ENCODE measurements around the gene ATF3.

ATF3 gene

DNA sequence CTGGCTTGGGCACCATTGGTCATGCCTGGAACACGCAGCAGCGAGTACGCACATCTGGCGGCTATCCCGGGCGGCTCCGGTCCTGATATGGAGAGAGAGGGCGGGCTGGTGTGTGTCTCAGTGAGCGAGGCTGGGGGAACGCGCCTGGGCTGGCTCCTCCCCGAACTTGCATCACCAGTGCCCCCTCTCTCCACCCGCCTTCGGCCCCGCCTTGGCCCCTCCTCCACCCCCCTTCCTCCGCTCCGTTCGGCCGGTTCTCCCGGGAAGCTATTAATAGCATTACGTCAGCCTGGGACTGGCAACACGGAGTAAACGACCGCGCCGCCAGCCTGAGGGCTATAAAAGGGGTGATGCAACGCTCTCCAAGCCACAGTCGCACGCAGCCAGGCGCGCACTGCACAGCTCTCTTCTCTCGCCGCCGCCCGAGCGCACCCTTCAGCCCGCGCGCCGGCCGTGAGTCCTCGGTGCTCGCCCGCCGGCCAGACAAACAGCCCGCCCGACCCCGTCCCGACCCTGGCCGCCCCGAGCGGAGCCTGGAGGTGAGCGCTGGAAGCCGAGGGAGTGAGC lies at the start of gene ATF3 (continued):
- TF ChIP-seq, protein P1, sequence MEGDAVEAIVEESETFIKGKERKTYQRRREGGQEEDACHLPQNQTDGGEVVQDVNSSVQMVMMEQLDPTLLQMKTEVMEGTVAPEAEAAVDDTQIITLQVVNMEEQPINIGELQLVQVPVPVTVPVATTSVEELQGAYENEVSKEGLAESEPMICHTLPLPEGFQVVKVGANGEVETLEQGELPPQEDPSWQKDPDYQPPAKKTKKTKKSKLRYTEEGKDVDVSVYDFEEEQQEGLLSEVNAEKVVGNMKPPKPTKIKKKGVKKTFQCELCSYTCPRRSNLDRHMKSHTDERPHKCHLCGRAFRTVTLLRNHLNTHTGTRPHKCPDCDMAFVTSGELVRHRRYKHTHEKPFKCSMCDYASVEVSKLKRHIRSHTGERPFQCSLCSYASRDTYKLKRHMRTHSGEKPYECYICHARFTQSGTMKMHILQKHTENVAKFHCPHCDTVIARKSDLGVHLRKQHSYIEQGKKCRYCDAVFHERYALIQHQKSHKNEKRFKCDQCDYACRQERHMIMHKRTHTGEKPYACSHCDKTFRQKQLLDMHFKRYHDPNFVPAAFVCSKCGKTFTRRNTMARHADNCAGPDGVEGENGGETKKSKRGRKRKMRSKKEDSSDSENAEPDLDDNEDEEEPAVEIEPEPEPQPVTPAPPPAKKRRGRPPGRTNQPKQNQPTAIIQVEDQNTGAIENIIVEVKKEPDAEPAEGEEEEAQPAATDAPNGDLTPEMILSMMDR (tag by site-specific recombination; IDR thresholded peaks at IDR 0.05): peak; percentile 15; the same call in 1 of the 2 replicates
- TF ChIP-seq ZNF664 (tag by site-specific recombination; IDR thresholded peaks at IDR 0.05): no peak
- TF ChIP-seq ZEB2 (tag by site-specific recombination; IDR thresholded peaks at IDR 0.05): peak; percentile 100
- TF ChIP-seq, protein P2, sequence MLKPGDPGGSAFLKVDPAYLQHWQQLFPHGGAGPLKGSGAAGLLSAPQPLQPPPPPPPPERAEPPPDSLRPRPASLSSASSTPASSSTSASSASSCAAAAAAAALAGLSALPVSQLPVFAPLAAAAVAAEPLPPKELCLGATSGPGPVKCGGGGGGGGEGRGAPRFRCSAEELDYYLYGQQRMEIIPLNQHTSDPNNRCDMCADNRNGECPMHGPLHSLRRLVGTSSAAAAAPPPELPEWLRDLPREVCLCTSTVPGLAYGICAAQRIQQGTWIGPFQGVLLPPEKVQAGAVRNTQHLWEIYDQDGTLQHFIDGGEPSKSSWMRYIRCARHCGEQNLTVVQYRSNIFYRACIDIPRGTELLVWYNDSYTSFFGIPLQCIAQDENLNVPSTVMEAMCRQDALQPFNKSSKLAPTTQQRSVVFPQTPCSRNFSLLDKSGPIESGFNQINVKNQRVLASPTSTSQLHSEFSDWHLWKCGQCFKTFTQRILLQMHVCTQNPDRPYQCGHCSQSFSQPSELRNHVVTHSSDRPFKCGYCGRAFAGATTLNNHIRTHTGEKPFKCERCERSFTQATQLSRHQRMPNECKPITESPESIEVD (tag by site-specific recombination; IDR thresholded peaks at IDR 0.05): 0 out of 2 replicates have a peak, but pooled peaks have one; percentile 29
- TF ChIP-seq ZNF146 (tag by site-specific recombination; IDR thresholded peaks at IDR 0.05): peak; percentile 27; the same call in 1 of the 2 replicates
- TF ChIP-seq ZNF768 (tag by site-specific recombination; IDR thresholded peaks at IDR 0.05): no peak
- TF ChIP-seq ZNF311 (tag by site-specific recombination; IDR thresholded peaks at IDR 0.05; ENCODE audit: borderline replicate concordance): no peak
- TF ChIP-seq ZNF239 (tag by site-specific recombination; IDR thresholded peaks at IDR 0.05): 0 out of 2 replicates have a peak, but pooled peaks have one; percentile 18
- peak; percentile 89 for TF ChIP-seq GLIS1 (tag by site-specific recombination; IDR thresholded peaks at IDR 0.05)
- no peak for TF ChIP-seq ZNF214 (tag by site-specific recombination; IDR thresholded peaks at IDR 0.05; ENCODE audit: borderline replicate concordance)
- peak; percentile 91 for TF ChIP-seq ZNF324 (tag by site-specific recombination; IDR thresholded peaks at IDR 0.05)
- TF ChIP-seq ZNF449 (tag by site-specific recombination; IDR thresholded peaks at IDR 0.05): peak; percentile 45; the same call in 1 of the 2 replicates
- no peak for TF ChIP-seq BCL6B (tag by site-specific recombination; IDR thresholded peaks at IDR 0.05)
- peak; percentile 97 for TF ChIP-seq SP3 (tag by site-specific recombination; IDR thresholded peaks at IDR 0.05)
- TF ChIP-seq ZBTB7A (tag by site-specific recombination; IDR thresholded peaks at IDR 0.05; ENCODE audit: low read depth): peak; percentile 69; the same call in 1 of the 2 replicates
- TF ChIP-seq PRDM1 (tag by site-specific recombination; IDR thresholded peaks at IDR 0.05): no peak
- no peak for TF ChIP-seq ZNF292 (tag by site-specific recombination; IDR thresholded peaks at IDR 0.05; ENCODE audit: borderline replicate concordance, low read depth)
- TF ChIP-seq KLF7 (tag by site-specific recombination; IDR thresholded peaks at IDR 0.05; ENCODE audit: borderline replicate concordance): 0 out of 2 replicates have a peak, but pooled peaks have one; percentile 55
- TF ChIP-seq, protein P3, sequence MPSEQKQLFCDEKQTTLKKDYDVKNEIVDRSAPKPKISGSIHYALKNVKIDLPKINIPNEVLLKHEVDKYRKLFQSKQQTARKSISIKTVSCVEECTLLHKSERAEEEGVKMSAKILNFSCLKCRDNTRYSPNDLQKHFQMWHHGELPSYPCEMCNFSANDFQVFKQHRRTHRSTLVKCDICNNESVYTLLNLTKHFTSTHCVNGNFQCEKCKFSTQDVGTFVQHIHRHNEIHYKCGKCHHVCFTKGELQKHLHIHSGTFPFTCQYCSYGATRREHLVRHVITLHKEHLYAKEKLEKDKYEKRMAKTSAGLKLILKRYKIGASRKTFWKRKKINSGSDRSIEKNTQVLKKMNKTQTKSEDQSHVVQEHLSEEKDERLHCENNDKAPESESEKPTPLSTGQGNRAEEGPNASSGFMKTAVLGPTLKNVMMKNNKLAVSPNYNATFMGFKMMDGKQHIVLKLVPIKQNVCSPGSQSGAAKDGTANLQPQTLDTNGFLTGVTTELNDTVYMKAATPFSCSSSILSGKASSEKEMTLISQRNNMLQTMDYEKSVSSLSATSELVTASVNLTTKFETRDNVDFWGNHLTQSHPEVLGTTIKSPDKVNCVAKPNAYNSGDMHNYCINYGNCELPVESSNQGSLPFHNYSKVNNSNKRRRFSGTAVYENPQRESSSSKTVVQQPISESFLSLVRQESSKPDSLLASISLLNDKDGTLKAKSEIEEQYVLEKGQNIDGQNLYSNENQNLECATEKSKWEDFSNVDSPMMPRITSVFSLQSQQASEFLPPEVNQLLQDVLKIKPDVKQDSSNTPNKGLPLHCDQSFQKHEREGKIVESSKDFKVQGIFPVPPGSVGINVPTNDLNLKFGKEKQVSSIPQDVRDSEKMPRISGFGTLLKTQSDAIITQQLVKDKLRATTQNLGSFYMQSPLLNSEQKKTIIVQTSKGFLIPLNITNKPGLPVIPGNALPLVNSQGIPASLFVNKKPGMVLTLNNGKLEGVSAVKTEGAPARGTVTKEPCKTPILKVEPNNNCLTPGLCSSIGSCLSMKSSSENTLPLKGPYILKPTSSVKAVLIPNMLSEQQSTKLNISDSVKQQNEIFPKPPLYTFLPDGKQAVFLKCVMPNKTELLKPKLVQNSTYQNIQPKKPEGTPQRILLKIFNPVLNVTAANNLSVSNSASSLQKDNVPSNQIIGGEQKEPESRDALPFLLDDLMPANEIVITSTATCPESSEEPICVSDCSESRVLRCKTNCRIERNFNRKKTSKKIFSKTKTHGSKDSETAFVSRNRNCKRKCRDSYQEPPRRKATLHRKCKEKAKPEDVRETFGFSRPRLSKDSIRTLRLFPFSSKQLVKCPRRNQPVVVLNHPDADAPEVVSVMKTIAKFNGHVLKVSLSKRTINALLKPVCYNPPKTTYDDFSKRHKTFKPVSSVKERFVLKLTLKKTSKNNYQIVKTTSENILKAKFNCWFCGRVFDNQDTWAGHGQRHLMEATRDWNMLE (tag by site-specific recombination; conservative IDR thresholded peaks at IDR 0.05; ENCODE audit: low read depth): no peak
- TF ChIP-seq ZNF23 (tag by site-specific recombination; IDR thresholded peaks at IDR 0.05; ENCODE audit: borderline replicate concordance): no peak
- TF ChIP-seq ZNF585B (tag by site-specific recombination; IDR thresholded peaks at IDR 0.05): no peak
- no peak for TF ChIP-seq ZNF549 (tag by site-specific recombination; IDR thresholded peaks at IDR 0.05)
- TF ChIP-seq ZNF639 (tag by site-specific recombination; IDR thresholded peaks at IDR 0.05): peak; percentile 92
- peak; percentile 86 for TF ChIP-seq ZFP37 (tag by site-specific recombination; IDR thresholded peaks at IDR 0.05)
- no peak for TF ChIP-seq MZF1 (tag by site-specific recombination; IDR thresholded peaks at IDR 0.05; ENCODE audit: borderline replicate concordance)
- no peak for TF ChIP-seq ZFP69B (tag by site-specific recombination; IDR thresholded peaks at IDR 0.05)

All from HEK293 (cell line).